ENCODE measurements around the gene GSAP.

DNA sequence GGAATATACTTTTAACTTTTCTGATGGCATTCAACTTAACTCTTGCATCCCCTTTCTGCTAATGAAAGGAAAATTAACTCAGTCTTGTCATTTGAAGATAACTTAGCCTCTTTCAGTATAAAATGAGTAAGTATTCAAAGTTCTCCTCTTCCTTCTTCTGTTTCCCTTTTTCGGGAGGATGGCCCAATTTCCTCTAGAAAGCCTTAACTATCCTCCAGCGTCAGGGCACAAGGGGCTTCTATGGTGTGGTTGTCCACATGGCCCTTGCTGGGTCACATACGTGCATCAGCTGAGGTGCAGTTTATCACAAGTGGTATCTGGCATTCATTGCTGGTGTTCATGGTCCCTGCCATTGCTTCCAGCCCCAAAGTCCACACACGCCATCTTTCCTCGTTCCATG, 17.8 kb upstream of the GSAP start:
- TF ChIP-seq, protein P1, sequence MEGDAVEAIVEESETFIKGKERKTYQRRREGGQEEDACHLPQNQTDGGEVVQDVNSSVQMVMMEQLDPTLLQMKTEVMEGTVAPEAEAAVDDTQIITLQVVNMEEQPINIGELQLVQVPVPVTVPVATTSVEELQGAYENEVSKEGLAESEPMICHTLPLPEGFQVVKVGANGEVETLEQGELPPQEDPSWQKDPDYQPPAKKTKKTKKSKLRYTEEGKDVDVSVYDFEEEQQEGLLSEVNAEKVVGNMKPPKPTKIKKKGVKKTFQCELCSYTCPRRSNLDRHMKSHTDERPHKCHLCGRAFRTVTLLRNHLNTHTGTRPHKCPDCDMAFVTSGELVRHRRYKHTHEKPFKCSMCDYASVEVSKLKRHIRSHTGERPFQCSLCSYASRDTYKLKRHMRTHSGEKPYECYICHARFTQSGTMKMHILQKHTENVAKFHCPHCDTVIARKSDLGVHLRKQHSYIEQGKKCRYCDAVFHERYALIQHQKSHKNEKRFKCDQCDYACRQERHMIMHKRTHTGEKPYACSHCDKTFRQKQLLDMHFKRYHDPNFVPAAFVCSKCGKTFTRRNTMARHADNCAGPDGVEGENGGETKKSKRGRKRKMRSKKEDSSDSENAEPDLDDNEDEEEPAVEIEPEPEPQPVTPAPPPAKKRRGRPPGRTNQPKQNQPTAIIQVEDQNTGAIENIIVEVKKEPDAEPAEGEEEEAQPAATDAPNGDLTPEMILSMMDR (conservative IDR thresholded peaks at IDR 0.05; ENCODE audit: low read depth, low read length), result no peak
- TF ChIP-seq SMC3 (IDR thresholded peaks at IDR 0.05; ENCODE audit: low read depth, low read length), result no peak
- TF ChIP-seq BHLHE40 (IDR thresholded peaks at IDR 0.05; ENCODE audit: low read depth, low read length), result no peak
- TF ChIP-seq RAD21 (IDR thresholded peaks at IDR 0.05; ENCODE audit: low read length), result no peak
- TF ChIP-seq POLR2A (IDR thresholded peaks at IDR 0.05; ENCODE audit: low read depth, low read length), result no peak
- TF ChIP-seq CEBPB (IDR thresholded peaks at IDR 0.05; ENCODE audit: low read depth, low read length), result no peak

Measured in IMR-90 (cell line).